Measurements from ENCODE around the gene PPP6R2. TPM values are rescaled to one million over a fixed set of nuclear protein-coding genes. Genes with fewer than 3 reads are reported as not detected.
"Not testable (repeated sequence)": the region's sequence is repeated elsewhere in the genome, so short reads cannot be mapped to it uniquely, and the experiment has no call there.

The PPP6R2 gene
- total RNA-seq, 2 donors from 2014 or later = 80.6 to 107 TPM

DNA sequence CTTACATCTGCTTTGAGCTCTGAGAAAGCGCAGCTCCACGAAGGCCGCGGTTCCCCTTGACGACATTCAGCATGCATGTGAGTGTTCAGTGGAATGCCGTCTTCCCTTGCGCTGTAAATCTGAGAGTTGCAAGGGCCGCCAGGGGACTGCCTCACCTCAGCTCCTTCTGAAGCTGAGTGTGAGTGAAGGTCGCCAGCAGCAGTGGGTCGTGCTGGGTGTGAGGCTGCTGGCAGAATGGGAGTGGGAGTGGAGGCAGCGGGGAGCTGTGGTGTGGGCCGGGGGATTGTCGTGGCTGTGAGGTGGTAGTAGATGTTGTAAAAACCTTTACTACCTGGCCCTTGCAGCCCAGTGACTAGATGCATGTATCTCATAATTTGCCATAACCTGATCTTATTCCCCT is 65.2 kb downstream of the PPP6R2 start:
- Histone ChIP-seq H3K36me3 (no peaks in the 10 kb centered on the region), H3K4me1 (replicated peaks) (no peaks in the 10 kb centered on the region), H3K9me3 (no peaks in the 10 kb centered on the region), H3K27ac (no peak overlapping the region), H3K27me3 (replicated peaks; ENCODE audit: insufficient read depth) (no peaks in the 10 kb centered on the region), H3K4me3 (no peak overlapping the region)
- intact Hi-C loops (cut with DNase I) = no loop called here
- no peak for DNase-seq (ENCODE audit: low spot score)
- TF ChIP-seq POLR2AphosphoS5 (IDR thresholded peaks at IDR 0.05) (no peak), POLR2A (IDR thresholded peaks at IDR 0.05) (no peak)
- TF ChIP-seq, protein P1, sequence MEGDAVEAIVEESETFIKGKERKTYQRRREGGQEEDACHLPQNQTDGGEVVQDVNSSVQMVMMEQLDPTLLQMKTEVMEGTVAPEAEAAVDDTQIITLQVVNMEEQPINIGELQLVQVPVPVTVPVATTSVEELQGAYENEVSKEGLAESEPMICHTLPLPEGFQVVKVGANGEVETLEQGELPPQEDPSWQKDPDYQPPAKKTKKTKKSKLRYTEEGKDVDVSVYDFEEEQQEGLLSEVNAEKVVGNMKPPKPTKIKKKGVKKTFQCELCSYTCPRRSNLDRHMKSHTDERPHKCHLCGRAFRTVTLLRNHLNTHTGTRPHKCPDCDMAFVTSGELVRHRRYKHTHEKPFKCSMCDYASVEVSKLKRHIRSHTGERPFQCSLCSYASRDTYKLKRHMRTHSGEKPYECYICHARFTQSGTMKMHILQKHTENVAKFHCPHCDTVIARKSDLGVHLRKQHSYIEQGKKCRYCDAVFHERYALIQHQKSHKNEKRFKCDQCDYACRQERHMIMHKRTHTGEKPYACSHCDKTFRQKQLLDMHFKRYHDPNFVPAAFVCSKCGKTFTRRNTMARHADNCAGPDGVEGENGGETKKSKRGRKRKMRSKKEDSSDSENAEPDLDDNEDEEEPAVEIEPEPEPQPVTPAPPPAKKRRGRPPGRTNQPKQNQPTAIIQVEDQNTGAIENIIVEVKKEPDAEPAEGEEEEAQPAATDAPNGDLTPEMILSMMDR (IDR thresholded peaks at IDR 0.05) = no peak
- WGBS = 92% methylated on average over 13 of the region's 13 CpGs

- not testable (repeated sequence) for H3K4me3 ChIP-seq
These were observed 65.8 kb downstream of the PPP6R2 start for GRCh38 chr22:50408954-50409353.

DNA sequence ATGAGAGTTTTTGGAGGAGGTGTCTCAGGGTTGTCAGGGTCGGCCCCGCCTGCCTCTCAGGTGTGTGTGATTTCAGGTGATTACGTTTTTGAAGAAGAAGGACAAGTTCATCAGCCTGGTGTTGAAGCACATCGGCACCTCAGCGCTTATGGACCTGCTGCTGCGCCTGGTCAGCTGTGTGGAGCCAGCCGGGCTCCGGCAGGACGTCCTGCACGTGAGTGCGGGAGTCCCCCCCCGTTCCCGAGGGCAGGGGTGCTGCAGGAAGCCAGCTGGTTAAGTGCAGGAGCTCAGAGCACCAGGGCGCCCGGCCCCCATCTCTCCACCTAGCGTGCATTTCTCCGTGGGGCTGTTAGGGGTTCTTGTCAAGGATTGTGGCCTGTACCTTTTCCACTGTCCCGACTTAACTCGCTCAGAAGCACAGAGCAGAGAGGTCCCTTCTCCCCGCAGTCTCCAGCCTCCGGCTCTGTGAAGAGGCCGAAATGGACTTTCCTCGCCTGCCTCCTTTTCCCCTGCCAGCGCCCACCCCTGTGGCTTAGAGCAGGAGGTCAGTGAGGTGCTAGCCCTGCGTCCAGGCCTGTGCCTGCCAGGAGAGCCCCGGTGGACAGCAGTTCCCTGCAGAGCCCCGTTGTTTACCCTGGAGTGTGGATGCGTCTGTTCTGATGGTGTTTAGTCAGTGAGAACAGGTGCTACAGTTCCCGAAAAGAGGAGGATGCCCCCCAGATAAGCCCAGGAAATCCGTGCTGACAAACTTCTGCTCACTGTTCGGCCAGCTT is 71.5 kb downstream of the PPP6R2 start:
- Histone ChIP-seq H3K4me3 (no peak overlapping the region), H3K27me3 (replicated peaks; ENCODE audit: insufficient read depth) (no peaks in the 10 kb centered on the region), H3K36me3 (peaks cover 3 to 40% of the 10 kb centered on the region in 2 donors), H3K9me3 (no peaks in the 10 kb centered on the region), H3K27ac (no peak overlapping the region), H3K4me1 (replicated peaks) (no peaks in the 10 kb centered on the region)
- TF ChIP-seq POLR2AphosphoS5 (IDR thresholded peaks at IDR 0.05) (no peak), POLR2A (IDR thresholded peaks at IDR 0.05) (no peak)
- TF ChIP-seq, protein P1 (IDR thresholded peaks at IDR 0.05) = no peak
- intact Hi-C loops (cut with DNase I) = no loop called here
- WGBS = 91% methylated on average over 31 of the region's 31 CpGs
- DNase-seq (ENCODE audit: low spot score) = no peak

More at GRCh38 chr22:50408954-50409353, 65.8 kb downstream of the PPP6R2 start:
- H3K9me3 ChIP-seq; H3K36me3 ChIP-seq; H3K27me3 ChIP-seq (replicated peaks; ENCODE audit: insufficient read depth); DNase-seq (ENCODE audit: low spot score); H3K27ac ChIP-seq; intact Hi-C loops (cut with DNase I); H3K4me1 ChIP-seq (replicated peaks): not testable (repeated sequence)
- 76% methylated on average over 9 of the region's 9 CpGs for WGBS

- no peak overlapping the region for H3K27ac ChIP-seq
- no peak for DNase-seq (ENCODE audit: low spot score)
- H3K36me3 ChIP-seq = peaks cover 8 to 45% of the 10 kb centered on the region in 2 donors
- no peak overlapping the region for H3K4me3 ChIP-seq
- no peaks in the 10 kb centered on the region for H3K4me1 ChIP-seq (replicated peaks)
- no peaks in the 10 kb centered on the region for H3K27me3 ChIP-seq (replicated peaks; ENCODE audit: insufficient read depth)
- no peak for TF ChIP-seq POLR2AphosphoS5 (IDR thresholded peaks at IDR 0.05)
- TF ChIP-seq POLR2A (IDR thresholded peaks at IDR 0.05) = no peak
- TF ChIP-seq, protein P1 (IDR thresholded peaks at IDR 0.05) = no peak
- WGBS = 92% methylated on average over 12 of the region's 12 CpGs
- no peaks in the 10 kb centered on the region for H3K9me3 ChIP-seq
- intact Hi-C loops (cut with DNase I) = no loop called here
These were observed 72.3 kb downstream of the PPP6R2 start for GRCh38 chr22:50415426-50415825.

DNA sequence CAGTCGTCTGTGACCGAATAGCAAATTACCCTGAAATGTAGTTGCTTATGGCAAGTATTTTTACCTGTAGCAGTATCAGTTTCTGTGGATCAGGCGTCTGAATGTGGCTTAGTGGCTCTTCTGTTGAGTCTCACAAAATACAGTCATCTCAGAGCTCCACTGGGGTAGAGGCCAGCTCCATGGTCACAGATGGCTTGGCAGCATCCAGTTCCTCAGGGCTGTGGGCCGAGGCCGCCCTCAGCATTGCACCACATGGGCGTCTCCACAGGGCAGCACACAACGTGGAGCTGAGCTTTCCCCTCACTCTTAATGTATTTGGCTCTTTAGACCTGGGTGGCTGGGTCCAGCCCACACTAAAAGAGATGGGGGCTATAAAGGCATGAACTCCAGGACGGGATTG is 73.9 kb downstream of the PPP6R2 start:
- intact Hi-C loops (cut with DNase I) = no loop called here
- Histone ChIP-seq H3K9me3 (no peaks in the 10 kb centered on the region), H3K27me3 (replicated peaks; ENCODE audit: insufficient read depth) (no peaks in the 10 kb centered on the region), H3K27ac (no peak overlapping the region), H3K36me3 (peaks cover 12 to 45% of the 10 kb centered on the region in 2 donors), H3K4me1 (replicated peaks) (no peaks in the 10 kb centered on the region), H3K4me3 (no peak overlapping the region)
- TF ChIP-seq, protein P1 (IDR thresholded peaks at IDR 0.05) = no peak
- TF ChIP-seq POLR2AphosphoS5 (IDR thresholded peaks at IDR 0.05) = no peak
- TF ChIP-seq POLR2A (IDR thresholded peaks at IDR 0.05) = no peak
- WGBS = 86% methylated on average over 8 of the region's 8 CpGs
- no peak for DNase-seq (ENCODE audit: low spot score)
